ENCODE measurements around the gene HSD17B3. TPM values are rescaled to one million over a fixed set of nuclear protein-coding genes. Genes with fewer than 3 reads are reported as not detected.
"Not testable (repeated sequence)": the region's sequence is repeated elsewhere in the genome, so short reads cannot be mapped to it uniquely, and the experiment has no call there.

The HSD17B3 gene
- total RNA-seq, 1 donor from 2014 or later, result 3.2 TPM

GRCh38 chr9:96236337-96236736, 65.6 kb downstream of the HSD17B3 start:
- not testable (repeated sequence) for DNase-seq (ENCODE audit: low spot score)

GRCh38 chr9:96232539-96233241, 69.3 kb downstream of the HSD17B3 start:
- DNase-seq (ENCODE audit: low spot score), result peak; percentile 61

- no peak for DNase-seq (ENCODE audit: low spot score)
These were observed 69.8 kb downstream of the HSD17B3 start for GRCh38 chr9:96232164-96232538.

GRCh38 chr9:96230002-96230401, 72.0 kb downstream of the HSD17B3 start:
- no peak for DNase-seq (ENCODE audit: low spot score)

GRCh38 chr9:96222132-96222531, 79.8 kb downstream of the HSD17B3 start:
- no peak for DNase-seq (ENCODE audit: low spot score)

- DNase-seq (ENCODE audit: low spot score), result no peak
These were observed 82.1 kb downstream of the HSD17B3 start for GRCh38 chr9:96219900-96220257.

GRCh38 chr9:96219026-96219899, 82.7 kb downstream of the HSD17B3 start:
- peak; percentile 35 for DNase-seq (ENCODE audit: low spot score)

GRCh38 chr9:96217754-96218693, 84.0 kb downstream of the HSD17B3 start:
- peak; percentile 65 for DNase-seq (ENCODE audit: low spot score)

- DNase-seq (ENCODE audit: low spot score), result peak; percentile 63
These were observed 84.7 kb downstream of the HSD17B3 start for GRCh38 chr9:96217294-96217707.

- no peak for DNase-seq (ENCODE audit: low spot score)
These were observed 85.4 kb downstream of the HSD17B3 start for GRCh38 chr9:96216583-96216982.

GRCh38 chr9:96215841-96216240, 86.1 kb downstream of the HSD17B3 start:
- no peak for DNase-seq (ENCODE audit: low spot score)

GRCh38 chr9:96214635-96215034, 87.3 kb downstream of the HSD17B3 start:
- no peak for DNase-seq (ENCODE audit: low spot score)

- no peak for DNase-seq (ENCODE audit: low spot score)
These were observed 92.3 kb downstream of the HSD17B3 start for GRCh38 chr9:96209407-96210271.

- no peak for DNase-seq (ENCODE audit: low spot score)
These were observed 95.7 kb downstream of the HSD17B3 start for GRCh38 chr9:96206156-96206751.

GRCh38 chr9:96204853-96205252, 97.1 kb downstream of the HSD17B3 start:
- DNase-seq (ENCODE audit: low spot score), result no peak

GRCh38 chr9:96203867-96204501, 98.0 kb downstream of the HSD17B3 start:
- no peak for DNase-seq (ENCODE audit: low spot score)

GRCh38 chr9:96202971-96203780, 98.8 kb downstream of the HSD17B3 start:
- no peak for DNase-seq (ENCODE audit: low spot score)

- no peak for DNase-seq (ENCODE audit: low spot score)
These were observed 100.8 kb downstream of the HSD17B3 start for GRCh38 chr9:96201140-96201539.

GRCh38 chr9:96199006-96199405, 103.0 kb downstream of the HSD17B3 start:
- no peak for DNase-seq (ENCODE audit: low spot score)
